ENCODE data around the gene TCTA.

Gene TCTA

GRCh38 chr3:49422379-49423248 is 10.4 kb downstream of the TCTA start, which contains the start of gene AMT:
Gene AMT, minus strand, starts transcription at chr3:49422473. Its CDS starts 23 bp downstream, at chr3:49422450.
- TF ChIP-seq CTCF (conservative IDR thresholded peaks at IDR 0.05), result no peak
- TF ChIP-seq ZFX (IDR thresholded peaks at IDR 0.05), result no peak
- H3K27ac ChIP-seq, result no peak within 1 kb of the TSS

GRCh38 chr3:49424816-49425215 is 12.6 kb downstream of the TCTA start:
- TF ChIP-seq CTCF (conservative IDR thresholded peaks at IDR 0.05) (no peak), ZFX (IDR thresholded peaks at IDR 0.05) (no peak)
- no peak overlapping the region for H3K27ac ChIP-seq

DNA sequence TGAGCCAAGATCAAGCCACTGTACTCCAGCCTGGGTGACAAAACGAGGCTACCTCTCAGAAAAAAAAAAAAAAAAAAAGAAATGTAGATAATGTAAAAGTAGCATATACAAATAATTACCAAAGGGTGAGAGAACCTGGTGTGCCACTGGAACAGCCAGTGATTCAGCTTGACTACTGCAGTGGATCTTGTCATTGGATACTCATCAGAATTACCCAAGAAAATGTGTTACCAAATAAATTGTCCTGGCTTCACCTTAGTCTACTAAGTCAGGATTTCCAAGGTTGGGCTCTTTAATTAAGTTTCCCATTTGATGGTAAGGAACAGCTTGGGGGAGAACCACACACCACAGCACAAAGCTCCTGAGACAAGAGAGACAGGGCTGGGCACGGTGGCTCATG is 15.4 kb downstream of the TCTA start:
- H3K27ac ChIP-seq, result no peak overlapping the region
- TF ChIP-seq CTCF (conservative IDR thresholded peaks at IDR 0.05), result no peak
- TF ChIP-seq ZFX (IDR thresholded peaks at IDR 0.05), result no peak

DNA sequence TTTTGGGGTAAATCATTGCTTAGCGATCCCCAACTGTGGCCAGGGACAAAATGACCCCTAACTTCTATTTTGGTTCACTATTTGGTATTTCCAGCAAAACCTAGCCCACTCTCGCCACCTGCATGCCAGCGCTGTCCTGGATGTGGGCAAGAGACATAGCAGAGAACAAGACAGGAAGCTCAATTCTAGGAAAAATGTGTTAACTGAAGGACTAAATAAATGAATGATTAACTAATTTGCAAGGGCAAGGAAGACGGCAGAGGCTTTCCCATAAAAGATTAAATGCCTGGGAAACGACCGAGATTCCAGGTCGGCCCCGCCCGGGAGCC is 16.5 kb downstream of the TCTA start:
- H3K27ac ChIP-seq, result peak overlapping the region; percentile 72
- no peak for TF ChIP-seq CTCF (conservative IDR thresholded peaks at IDR 0.05)
- TF ChIP-seq ZFX (IDR thresholded peaks at IDR 0.05), result no peak

- no peak for TF ChIP-seq CTCF (conservative IDR thresholded peaks at IDR 0.05)
- no peak for TF ChIP-seq ZFX (IDR thresholded peaks at IDR 0.05)
- H3K27ac ChIP-seq, result no peak overlapping the region
These were observed 22.5 kb downstream of the TCTA start for GRCh38 chr3:49434731-49435130.

DNA sequence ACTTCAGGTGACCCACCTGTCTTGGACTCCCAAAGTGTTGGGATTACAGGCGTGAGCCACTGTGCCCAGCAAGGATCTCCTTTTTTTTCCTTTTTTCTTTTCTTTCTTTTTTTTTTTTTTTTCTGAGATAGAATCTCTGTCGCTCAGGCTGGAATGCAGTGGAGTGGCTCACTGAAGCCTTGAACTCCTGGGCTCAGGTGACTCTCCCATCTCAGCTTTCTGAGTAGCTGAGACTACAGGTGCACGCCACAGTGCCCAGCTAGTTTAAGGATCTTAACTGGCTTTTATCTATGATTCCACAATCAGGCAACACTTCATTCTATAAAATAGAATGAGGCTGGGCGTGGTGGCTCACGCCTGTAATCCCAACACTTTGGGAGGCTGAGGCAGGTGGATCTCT is 33.2 kb downstream of the TCTA start:
- TF ChIP-seq CTCF (conservative IDR thresholded peaks at IDR 0.05) (no peak), ZFX (IDR thresholded peaks at IDR 0.05) (no peak)
- H3K27ac ChIP-seq, result no peak overlapping the region

GRCh38 chr3:49453621-49454020 is 41.4 kb downstream of the TCTA start:
- no peak overlapping the region for H3K27ac ChIP-seq
- no peak for TF ChIP-seq ZFX (IDR thresholded peaks at IDR 0.05)
- no peak for TF ChIP-seq CTCF (conservative IDR thresholded peaks at IDR 0.05)
